GM21723 (cell line): ENCODE results near the gene LYPD8.

Experiments used
- ATAC-seq: cut with Tn5 transposase; IDR thresholded peaks from one replicate; pipeline ENCODE4 v1.9.1; 2021; ENCODE audit warnings: mild to moderate bottlenecking, moderate library complexity; ENCODE audit not compliant: unreplicated experiment

The LYPD8 gene

DNA sequence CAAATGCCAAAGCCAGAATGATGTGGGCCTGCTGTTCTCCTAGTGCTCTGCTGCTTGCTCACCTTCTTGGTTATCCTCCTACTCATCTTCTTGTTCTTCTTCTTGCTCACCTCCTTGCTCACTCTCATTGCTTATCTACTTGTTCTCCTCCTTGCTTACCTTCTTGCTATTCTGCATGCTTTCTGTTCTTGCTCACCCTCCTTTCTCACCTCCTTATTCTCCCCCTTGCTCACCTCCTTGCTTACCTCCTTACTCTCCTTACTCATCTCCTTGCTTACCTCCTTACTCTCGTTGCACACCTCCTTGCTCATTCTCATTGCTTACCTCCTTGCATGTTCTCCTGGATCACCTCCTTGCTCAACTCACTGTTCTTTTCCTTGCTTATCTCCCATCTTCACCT is 52.8 kb downstream of the LYPD8 start, which contains the start of gene OR14I1:
OR14I1 (minus strand) TSS at position 53 of the 400 bp plus-strand sequence.
- ATAC-seq: no peak

DNA sequence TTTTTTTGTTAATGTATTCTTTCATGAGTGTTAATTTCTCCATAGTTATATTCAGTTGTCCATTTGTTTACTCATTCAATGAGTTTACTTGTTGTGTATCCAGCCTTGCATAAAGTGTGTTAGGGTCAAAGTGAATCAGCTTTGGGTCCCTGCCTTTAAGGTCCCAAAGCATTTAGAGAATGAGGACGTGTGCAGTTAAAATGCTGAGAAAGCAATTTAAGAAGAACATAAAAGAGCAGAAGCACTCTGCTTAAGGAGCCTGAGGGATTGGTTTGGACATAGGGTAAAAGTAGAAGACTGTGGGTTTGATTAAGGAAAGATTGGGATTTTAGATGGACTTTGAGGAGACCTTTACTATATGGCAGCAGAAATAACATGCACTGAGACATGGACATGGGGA is 56.5 kb downstream of the LYPD8 start:
- ATAC-seq: no peak

- ATAC-seq: no peak
These were observed 57.7 kb downstream of the LYPD8 start for GRCh38 chr1:248697907-248698306.

- ATAC-seq: no peak
These were observed 58.8 kb downstream of the LYPD8 start for GRCh38 chr1:248696774-248697173.

DNA sequence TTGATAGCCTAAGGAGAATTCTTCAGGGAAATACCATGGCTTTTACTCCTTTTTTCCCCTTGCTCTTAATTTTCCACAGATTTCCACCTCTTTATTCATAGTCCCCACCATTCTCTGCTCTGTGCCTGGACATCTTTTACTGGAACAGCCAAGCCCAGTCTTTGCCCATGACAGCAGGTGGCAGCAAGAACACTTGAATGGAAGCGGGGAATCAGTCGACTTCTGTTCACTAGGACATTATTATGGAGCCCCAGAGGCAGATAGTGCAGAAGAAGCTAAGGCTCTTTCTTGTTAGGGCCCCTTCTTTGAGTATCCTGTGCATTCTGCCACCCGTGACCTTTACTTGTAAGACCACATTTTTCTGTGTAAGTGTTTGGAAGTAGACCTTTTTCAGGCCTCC is 59.3 kb downstream of the LYPD8 start:
- no peak for ATAC-seq

- no peak for ATAC-seq
These were observed 60.0 kb downstream of the LYPD8 start for GRCh38 chr1:248695451-248696132.

GRCh38 chr1:248691567-248692155 is 63.9 kb downstream of the LYPD8 start:
- ATAC-seq: no peak
